K562 (cell line): ENCODE data around the gene PELI2. TPM values are rescaled to one million over a fixed set of nuclear protein-coding genes. Genes with fewer than 3 reads are reported as not detected.

Experiments used
- ATAC-seq: fragments of 200-7000 bp; cut with Tn5 transposase; 3 replicates; pipeline ENCODE4 v1.9.1; 2020; ENCODE audit warnings: moderate library complexity
- BruUV-seq: library from RNA; stranded (reverse); fragments of 400-500 nt; replicated peaks from 2 replicates; lab custom pipeline; 2021; lab: Mats Ljungman, UMichigan
- CTCF ChIA-PET: fragments of 300-600 bp; formaldehyde crosslinking; extraction: SDS; loops from one replicate; lab custom pipeline; 2021; ENCODE audit warnings: low intra/inter-chr PET ratio; lab: Yijun Ruan, JAX
- POLR2A ChIA-PET: fragments of 300-600, 350-650 bp; sonication (Branson Sonifier 250); formaldehyde crosslinking; extraction: SDS; loops from one replicate; lab custom pipeline; 2021; ENCODE audit warnings: antibody characterized with exemption, inconsistent platforms; lab: Yijun Ruan, JAX
- DNase-seq, 4 experiments: peaks; one replicate each; pipeline versions ENCODE4 v3.0.0 to v3.0.0-alpha.2; 2011 to 2018; ENCODE audit warnings: low spot score in 3 of 4, mixed read lengths in 3 of 4; ENCODE audit errors: extremely low read depth in 1 of 4
- FAIRE-seq: peaks from 2 replicates; lab custom pipeline; 2011; peaks lifted over from hg19 to GRCh38; lab: Jason Lieb, UNC
- H2AFZ ChIP-seq: 2 replicates; pipeline ENCODE4 v1.6.0; 2011; ENCODE audit warnings: low read depth, low read length, control low read depth, inconsistent platforms
- H3K27ac ChIP-seq: fragments of 200-600 bp; 3 replicates; pipeline ENCODE4 v1.8.0; 2011; ENCODE audit warnings: low read depth, mild to moderate bottlenecking, control low read depth, inconsistent platforms, low read length, moderate library complexity, mixed read lengths; ENCODE audit errors: extremely low read depth
- H3K27me3 ChIP-seq, 2 experiments: fragments of 300-600 bp in 1 of 2; 2 replicates in 1 of 2; 3 replicates in 1 of 2; pipeline versions ENCODE4 v1.6.0 to v1.8.0; 2011; ENCODE audit warnings: inconsistent platforms in 2 of 2, low read length in 2 of 2, mild to moderate bottlenecking in 1 of 2, mixed read lengths in 1 of 2, moderate library complexity in 1 of 2; ENCODE audit not compliant: control insufficient read depth in 2 of 2, insufficient read depth in 2 of 2
- H3K36me3 ChIP-seq: fragments of 300-600 bp; 3 replicates; pipeline ENCODE4 v1.8.0; 2011; ENCODE audit warnings: mild to moderate bottlenecking, low read length, inconsistent platforms; ENCODE audit not compliant: control insufficient read depth, insufficient read depth
- H3K4me1 ChIP-seq, 2 experiments: fragments of 200-600 bp in 1 of 2; replicated peaks in 1 of 2; 2 replicates in 1 of 2; 3 replicates in 1 of 2; pipeline versions ENCODE4 v1.5.1 to v1.8.0; 2011; ENCODE audit warnings: inconsistent platforms in 2 of 2, low read length in 2 of 2, mild to moderate bottlenecking in 1 of 2, mixed read lengths in 1 of 2, moderate library complexity in 1 of 2; ENCODE audit not compliant: control insufficient read depth in 2 of 2, insufficient read depth in 2 of 2
- H3K4me2 ChIP-seq: 2 replicates; pipeline ENCODE4 v1.6.1; 2011; ENCODE audit warnings: low read length, control low read depth, inconsistent platforms, mixed read lengths; ENCODE audit not compliant: insufficient read depth
- H3K4me3 ChIP-seq: fragments of 200-600 bp; sonication (generic), shearing (Covaris generic); 2 replicates; pipeline ENCODE4 v1.5.1; 2016; ENCODE audit warnings: control low read depth, inconsistent platforms
- H3K79me2 ChIP-seq: fragments of 200-600 bp; 3 replicates; pipeline ENCODE4 v1.8.0; 2011; ENCODE audit warnings: low read length, inconsistent platforms; ENCODE audit not compliant: control insufficient read depth, insufficient read depth
- H3K9ac ChIP-seq, 2 experiments: 2 replicates each; pipeline versions ENCODE4 v1.6.0 to v1.6.1; 2011; ENCODE audit warnings: low read depth in 2 of 2, low read length in 2 of 2, control low read depth in 1 of 2, inconsistent platforms in 1 of 2, mild to moderate bottlenecking in 1 of 2, mixed read lengths in 1 of 2; ENCODE audit not compliant: insufficient read depth in 1 of 2
- H3K9me1 ChIP-seq: one replicate; pipeline ENCODE4 v1.6.0; 2011; ENCODE audit warnings: inconsistent platforms, mild to moderate bottlenecking, low read length, moderate library complexity; ENCODE audit not compliant: control insufficient read depth, insufficient read depth
- H3K9me3 ChIP-seq: replicated peaks from 2 replicates; pipeline ENCODE4 v1.5.1; 2011; ENCODE audit warnings: low read depth, low read length, inconsistent platforms; ENCODE audit not compliant: control insufficient read depth, insufficient read depth
- H4K20me1 ChIP-seq: replicated peaks from 2 replicates; pipeline ENCODE4 v1.6.1; 2011; ENCODE audit warnings: low read length, inconsistent platforms, mixed read lengths; ENCODE audit not compliant: control insufficient read depth, insufficient read depth
- BCL6 ChIP-seq: fragments of 250-450 bp; sonication (Bioruptor Pico); IDR thresholded peaks from 2 replicates; pipeline ENCODE4 v1.4.0; 2020
- HNRNPH1 ChIP-seq: fragments of 200-400 bp; formaldehyde crosslinking; optimal IDR thresholded peaks from 2 replicates; pipeline ENCODE3; 2017; ENCODE audit warnings: low read depth, mild to moderate bottlenecking, low read length, moderate library complexity
- MCM3 ChIP-seq: fragments of 450-650 bp; IDR thresholded peaks from 2 replicates; pipeline ENCODE4 v1.6.1; 2016
- ZBTB1 ChIP-seq: sonication (generic); formaldehyde crosslinking; IDR thresholded peaks from 2 replicates; pipeline ENCODE4 v1.8.1; 2023; ENCODE audit warnings: missing genetic modification reagents, low read depth, mild to moderate bottlenecking, borderline replicate concordance
- WGBS: fragments of 100-300 bp; shearing (Covaris generic); methylation state at CpG from one replicate; pipeline ENCODE4 v1.1.6; 2016; ENCODE audit warnings: low coverage, mixed read lengths; ENCODE audit not compliant: insufficient coverage; ENCODE audit errors: missing lambda C conversion rate; 5-methylcytosine and 5-hydroxymethylcytosine counted together
- in situ Hi-C: fragments of 300-500 bp; cut with MboI; formaldehyde crosslinking; loops from 4 replicates; pipeline ENCODE4 v1.15.0; 2018; ENCODE audit warnings: inconsistent platforms, mixed read lengths
- intact Hi-C: fragments of 100-400 bp; cut with micrococcal nuclease; formaldehyde crosslinking; loops from 2 replicates; pipeline ENCODE4 v1.14.2; 2022
- polyA plus RNA-seq, 8 experiments: library from polyadenylated mRNA; depleted of rRNA in 4 of 8; stranded (reverse) in 5 of 8; unstranded in 3 of 8; fragments of >200 nt; fragmentation: Nextera tagmentation in 2 of 8; fragmentation: Illumina TruSeq in 1 of 8; extraction: Ambion mirVana in 2 of 8; extraction: Trizol in 1 of 8; gene quantifications; 2 replicates each; pipeline versions ENCODE4 v1.2.1 to v1.2.3, GENCODE V29; 2011 to 2014; ENCODE audit warnings: inconsistent platforms in 1 of 8, missing spikeins in 1 of 8
- total RNA-seq, 7 experiments: library from RNA; depleted of rRNA in 6 of 7; stranded (reverse); fragments of >200 nt in 6 of 7; fragmentation: Illumina TruSeq in 2 of 7; extraction: Trizol in 2 of 7; gene quantifications; 2 replicates each; pipeline versions ENCODE4 v1.2.1 to v1.2.3, GENCODE V29; 2011 to 2021; ENCODE audit warnings: low replicate concordance in 1 of 7
- TF ChIP-seq, protein P1 (sequence below): fragments of 250-450 bp; sonication (Bioruptor Pico); IDR thresholded peaks from 2 replicates; pipeline ENCODE4 v1.8.0; 2022; ENCODE audit warnings: moderate library complexity, mild to moderate bottlenecking, inconsistent platforms

The PELI2 gene
- total and polyA plus RNA-seq, 9 of the 15 experiments (the other 6 are each of a cell fraction or from before 2014, with no cell fraction given): 0.20 to 1.5 (median 0.44) TPM

DNA sequence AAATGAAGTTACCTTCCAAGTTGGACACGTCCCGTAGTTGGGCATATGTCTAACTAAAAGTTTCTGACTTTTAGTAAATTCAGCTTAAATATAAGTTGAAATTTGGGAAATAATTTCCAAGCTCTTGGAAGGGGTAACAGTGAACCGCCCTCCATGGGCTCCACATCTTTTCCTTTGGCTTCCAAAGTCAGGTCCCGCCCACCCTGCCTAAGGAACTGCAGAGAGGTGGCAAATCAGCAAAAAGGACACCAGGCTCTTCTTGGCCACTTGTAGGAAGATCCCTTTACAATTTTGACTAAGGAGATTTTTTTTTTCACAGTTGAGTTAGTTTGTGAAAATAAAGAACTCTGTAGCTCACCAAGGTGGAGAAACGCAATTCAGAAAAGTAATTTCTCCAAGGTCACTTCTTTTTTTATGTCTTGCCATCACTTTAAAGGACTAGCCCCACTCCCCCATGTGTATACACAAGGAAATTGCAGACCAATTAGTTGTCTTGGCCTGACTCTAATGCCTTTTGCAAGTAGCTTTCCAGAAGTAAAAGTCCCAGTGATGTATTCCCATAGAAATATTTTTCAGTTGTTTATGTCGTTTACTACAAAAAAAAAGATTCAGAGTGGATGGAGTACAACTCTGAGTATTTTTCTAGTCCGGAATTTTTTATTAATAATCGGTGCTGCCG, 181.2 kb downstream of the PELI2 start:
- TF ChIP-seq, protein P1, sequence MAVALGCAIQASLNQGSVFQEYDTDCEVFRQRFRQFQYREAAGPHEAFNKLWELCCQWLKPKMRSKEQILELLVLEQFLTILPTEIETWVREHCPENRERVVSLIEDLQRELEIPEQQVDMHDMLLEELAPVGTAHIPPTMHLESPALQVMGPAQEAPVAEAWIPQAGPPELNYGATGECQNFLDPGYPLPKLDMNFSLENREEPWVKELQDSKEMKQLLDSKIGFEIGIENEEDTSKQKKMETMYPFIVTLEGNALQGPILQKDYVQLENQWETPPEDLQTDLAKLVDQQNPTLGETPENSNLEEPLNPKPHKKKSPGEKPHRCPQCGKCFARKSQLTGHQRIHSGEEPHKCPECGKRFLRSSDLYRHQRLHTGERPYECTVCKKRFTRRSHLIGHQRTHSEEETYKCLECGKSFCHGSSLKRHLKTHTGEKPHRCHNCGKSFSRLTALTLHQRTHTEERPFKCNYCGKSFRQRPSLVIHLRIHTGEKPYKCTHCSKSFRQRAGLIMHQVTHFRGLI (CRISPR knock-in tag): no peak
- TF ChIP-seq HNRNPH1: no peak
- H2AFZ ChIP-seq: no peak overlapping the region
- no peaks in the 10 kb centered on the region for H4K20me1 ChIP-seq
- peaks cover 0 to 12% of the 10 kb centered on the region in 2 experiments; a peak in 4 of 5 replicates for H3K27me3 ChIP-seq
- ChIA-PET POLR2A (interaction anchor here (0.6 kb wide), 1 partner anchor 544 kb away, joined by 4 read pairs; no protein-coding TSS in a partner anchor), CTCF (no interaction called here)
- no peak overlapping the region for H3K27ac ChIP-seq
- H3K9ac ChIP-seq: no peak overlapping the region
- 1% methylated on average over 8 of the region's 9 CpGs for WGBS
- H3K79me2 ChIP-seq: no peaks in the 10 kb centered on the region
- H3K4me1 ChIP-seq: no peaks in the 10 kb centered on the region
- no peak for FAIRE-seq
- no peak for ATAC-seq
- DNase-seq: no peak
- no peaks in the 10 kb centered on the region for H3K9me3 ChIP-seq
- no peak overlapping the region for H3K4me2 ChIP-seq
- BruUV-seq: no TSS peak
- intact Hi-C loops: no loop called here
- in situ Hi-C loops: no loop called here
- H3K4me3 ChIP-seq: no peak overlapping the region
- H3K36me3 ChIP-seq: no peaks in the 10 kb centered on the region
- H3K9me1 ChIP-seq: no peaks in the 10 kb centered on the region

DNA sequence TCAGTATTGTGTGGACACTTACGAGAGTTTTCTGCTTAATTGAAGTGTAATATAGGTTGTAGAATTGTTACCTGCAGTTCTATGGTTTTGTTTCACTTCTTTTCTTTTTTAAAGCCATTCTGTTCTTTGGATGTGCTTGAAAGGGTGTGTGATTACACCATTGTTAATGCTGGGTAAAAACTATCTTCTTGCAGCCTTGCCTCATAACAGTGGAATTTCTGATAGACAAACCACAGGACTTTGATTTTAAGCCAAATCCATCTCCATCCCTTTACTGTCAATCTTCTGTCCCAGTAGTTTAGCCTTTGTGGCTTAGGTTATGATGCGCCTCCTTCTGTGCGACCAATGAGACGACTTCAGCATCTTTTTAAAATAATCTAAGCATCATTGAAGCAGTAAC, 182.3 kb downstream of the PELI2 start:
- Histone ChIP-seq H3K4me2 (no peak overlapping the region), H3K79me2 (no peaks in the 10 kb centered on the region), H3K9me3 (no peaks in the 10 kb centered on the region), H3K4me1 (no peaks in the 10 kb centered on the region), H3K27me3 (peaks cover 0 to 11% of the 10 kb centered on the region in 2 experiments; a peak in 4 of 5 replicates), H3K36me3 (no peaks in the 10 kb centered on the region), H2AFZ (no peak overlapping the region), H3K27ac (no peak overlapping the region), H3K4me3 (no peak overlapping the region), H3K9ac (no peak overlapping the region), H3K9me1 (no peaks in the 10 kb centered on the region), H4K20me1 (no peaks in the 10 kb centered on the region)
- in situ Hi-C loops (no loop called here), intact Hi-C loops (no loop called here)
- no TSS peak for BruUV-seq
- ChIA-PET CTCF (no interaction called here), POLR2A (no interaction called here)
- DNase-seq: no peak
- 0% methylated on average over 3 of the region's 4 CpGs for WGBS
- TF ChIP-seq ZBTB1: no peak
- no peak for TF ChIP-seq MCM3
- TF ChIP-seq BCL6 (CRISPR knock-in tag): no peak
- FAIRE-seq: no peak
- ATAC-seq: no peak
